Hepatocyte (in vitro differentiated cells): Measurements from ENCODE around the gene SMG7. TPM values are rescaled to one million over a fixed set of nuclear protein-coding genes. Genes with fewer than 3 reads are reported as not detected.

Experiments
- DNase-seq: peaks from one replicate; pipeline ENCODE4 v3.0.0-alpha.2; 2016; ENCODE audit warnings: low spot score
- H2AFZ ChIP-seq: fragments of 200-600 bp; sonication (generic); 2 replicates; pipeline ENCODE4 v1.6.0; 2016; ENCODE audit warnings: antibody characterized with exemption, mild to moderate bottlenecking
- H3K27ac ChIP-seq: fragments of 200-600 bp; sonication (generic); 2 replicates; pipeline ENCODE4 v1.5.1; 2016; ENCODE audit warnings: mild to moderate bottlenecking
- H3K27me3 ChIP-seq: fragments of 200-600 bp; sonication (generic); 2 replicates; pipeline ENCODE4 v1.6.1; 2016
- H3K36me3 ChIP-seq: fragments of 200-600 bp; sonication (generic); replicated peaks from 2 replicates; pipeline ENCODE4 v1.5.1; 2016; ENCODE audit warnings: low read depth; ENCODE audit not compliant: insufficient read depth
- H3K4me1 ChIP-seq: fragments of 200-600 bp; sonication (generic); 2 replicates; pipeline ENCODE4 v1.5.1; 2016; ENCODE audit warnings: mild to moderate bottlenecking, moderate library complexity; ENCODE audit not compliant: insufficient read depth
- H3K4me2 ChIP-seq: fragments of 200-600 bp; sonication (generic); 2 replicates; pipeline ENCODE4 v1.6.0; 2016
- H3K4me3 ChIP-seq: fragments of 200-600 bp; sonication (generic); 2 replicates; pipeline ENCODE4 v1.5.1; 2016; ENCODE audit warnings: mild to moderate bottlenecking
- H3K79me2 ChIP-seq: fragments of 200-600 bp; sonication (generic); 2 replicates; pipeline ENCODE4 v1.6.0; 2017; ENCODE audit warnings: mild to moderate bottlenecking
- H3K9me2 ChIP-seq: fragments of 200-600 bp; sonication (generic); replicated peaks from 2 replicates; pipeline ENCODE4 v1.6.0; 2017; ENCODE audit warnings: mild to moderate bottlenecking; ENCODE audit not compliant: insufficient read depth
- H3K9me3 ChIP-seq: fragments of 200-600 bp; sonication (generic); 2 replicates; pipeline ENCODE4 v1.5.1; 2016; ENCODE audit warnings: low read depth, mild to moderate bottlenecking
- H4K20me1 ChIP-seq: fragments of 200-600 bp; sonication (generic); 2 replicates; pipeline ENCODE4 v1.6.0; 2016; ENCODE audit warnings: mild to moderate bottlenecking; ENCODE audit not compliant: insufficient read depth, poor library complexity, severe bottlenecking
- CTCF ChIP-seq: fragments of 200-600 bp; sonication (generic); IDR thresholded peaks from 2 replicates; pipeline ENCODE4 v1.5.1; 2016; ENCODE audit warnings: antibody characterized with exemption, mild to moderate bottlenecking; ENCODE audit not compliant: poor library complexity
- EZH2 ChIP-seq: fragments of 200-600 bp; sonication (generic); IDR thresholded peaks from 2 replicates; pipeline ENCODE4 v1.6.1; 2016; ENCODE audit warnings: antibody characterized with exemption, mild to moderate bottlenecking, borderline replicate concordance
- EZH2phosphoT487 ChIP-seq: fragments of 200-600 bp; sonication (generic); IDR thresholded peaks from one replicate; pipeline ENCODE4 v1.6.1; 2018; ENCODE audit warnings: antibody characterized with exemption, mild to moderate bottlenecking, low read depth, moderate library complexity; ENCODE audit not compliant: unreplicated experiment, severe bottlenecking
- WGBS: methylation state at CpG from one replicate; pipeline ENCODE4 v1.1.6; 2016; ENCODE audit warnings: low lambda C conversion rate; ENCODE audit errors: missing lambda C conversion rate; 5-methylcytosine and 5-hydroxymethylcytosine counted together
- polyA plus RNA-seq: library from polyadenylated mRNA; unstranded; fragments of >200 nt; fragmentation: Nextera tagmentation; extraction: Ambion mirVana; gene quantifications from 2 replicates; pipeline ENCODE4 v1.2.1, GENCODE V29; 2016
- total RNA-seq: library from RNA; depleted of rRNA; stranded (reverse); fragments of >200 nt; gene quantifications from 2 replicates; pipeline ENCODE4 v1.2.3, GENCODE V29; 2014

Gene SMG7
- total and polyA plus RNA-seq, 2 experiments from 2014 or later: 28.1 to 39.5 TPM

DNA sequence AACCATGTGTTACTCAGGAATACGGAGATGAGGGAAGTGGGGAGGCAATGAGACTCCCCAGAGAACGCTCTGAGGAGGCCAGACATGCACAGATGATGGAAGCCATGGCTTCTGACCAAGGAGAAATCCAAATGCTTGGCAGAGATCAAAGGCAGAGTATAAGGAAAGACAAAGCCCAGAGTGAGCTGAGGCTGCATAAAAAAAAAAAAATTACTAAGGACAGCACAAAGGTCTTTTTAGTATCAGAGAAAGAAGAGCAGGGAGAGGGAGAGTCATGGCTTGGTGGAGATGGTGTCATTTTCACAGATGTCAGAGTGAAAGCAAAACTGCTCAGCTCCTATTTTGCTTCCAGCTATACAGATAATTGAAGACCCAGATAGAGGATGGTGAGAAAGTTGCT lies 126.1 kb downstream of the SMG7 start:
- WGBS: 62% methylated on average over 2 of the region's 2 CpGs
- no peak overlapping the region for H2AFZ ChIP-seq
- H3K4me2 ChIP-seq: no peak overlapping the region
- H3K27me3 ChIP-seq: no peaks in the 10 kb centered on the region
- no peaks in the 10 kb centered on the region for H3K36me3 ChIP-seq
- peaks cover 5% of the 10 kb centered on the region for H3K4me1 ChIP-seq
- H3K9me2 ChIP-seq: no peaks in the 10 kb centered on the region
- no peaks in the 10 kb centered on the region for H3K79me2 ChIP-seq
- no peaks in the 10 kb centered on the region for H3K9me3 ChIP-seq
- H3K4me3 ChIP-seq: no peak overlapping the region
- TF ChIP-seq CTCF: no peak
- TF ChIP-seq EZH2phosphoT487: no peak
- DNase-seq: no peak
- H3K27ac ChIP-seq: no peak overlapping the region
- no peaks in the 10 kb centered on the region for H4K20me1 ChIP-seq

DNA sequence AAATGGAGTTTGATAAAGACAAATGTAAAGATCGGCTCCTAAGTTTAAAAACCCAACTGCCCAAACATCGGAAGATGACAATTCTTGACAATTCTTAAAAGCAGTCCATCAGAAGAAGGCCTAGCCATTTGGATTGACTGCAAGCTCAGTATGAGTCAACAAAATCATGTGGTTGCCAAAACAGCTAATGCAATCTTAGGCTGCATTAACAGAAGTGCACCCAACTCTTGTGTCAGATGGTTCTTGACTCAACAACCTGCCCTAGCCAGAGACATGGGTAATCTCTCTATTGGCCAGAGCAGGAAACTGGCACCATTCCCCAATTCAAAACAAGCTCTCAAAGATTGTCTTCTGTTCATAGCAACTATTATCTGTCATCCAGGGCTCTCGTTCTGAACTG lies 127.8 kb downstream of the SMG7 start:
- H3K4me2 ChIP-seq: no peak overlapping the region
- no peaks in the 10 kb centered on the region for H3K9me3 ChIP-seq
- H3K27me3 ChIP-seq: no peaks in the 10 kb centered on the region
- no peaks in the 10 kb centered on the region for H4K20me1 ChIP-seq
- H3K79me2 ChIP-seq: no peaks in the 10 kb centered on the region
- WGBS: 94% methylated on average over 3 of the region's 3 CpGs
- H3K9me2 ChIP-seq: no peaks in the 10 kb centered on the region
- H3K27ac ChIP-seq: no peak overlapping the region
- TF ChIP-seq EZH2phosphoT487 (no peak), EZH2 (no peak), CTCF (no peak)
- H2AFZ ChIP-seq: no peak overlapping the region
- H3K4me1 ChIP-seq: peaks cover 5% of the 10 kb centered on the region
- no peak for DNase-seq
- no peaks in the 10 kb centered on the region for H3K36me3 ChIP-seq
- H3K4me3 ChIP-seq: no peak overlapping the region

- Histone ChIP-seq H2AFZ (no peak overlapping the region), H3K79me2 (no peaks in the 10 kb centered on the region), H3K36me3 (no peaks in the 10 kb centered on the region), H3K9me2 (no peaks in the 10 kb centered on the region), H4K20me1 (no peaks in the 10 kb centered on the region), H3K9me3 (no peaks in the 10 kb centered on the region), H3K27ac (no peak overlapping the region), H3K4me1 (peaks cover 5% of the 10 kb centered on the region), H3K27me3 (no peaks in the 10 kb centered on the region), H3K4me3 (no peak overlapping the region), H3K4me2 (no peak overlapping the region)
- 98% methylated on average over 3 of the region's 3 CpGs for WGBS
- DNase-seq: no peak
- TF ChIP-seq CTCF (no peak), EZH2 (no peak), EZH2phosphoT487 (no peak)
These were observed 128.3 kb downstream of the SMG7 start for GRCh38 chr1:183600634-183601033.

GRCh38 chr1:183602510-183602909 lies 130.2 kb downstream of the SMG7 start:
- H4K20me1 ChIP-seq: no peaks in the 10 kb centered on the region
- no peak overlapping the region for H3K4me2 ChIP-seq
- H3K36me3 ChIP-seq: no peaks in the 10 kb centered on the region
- H3K4me3 ChIP-seq: no peak overlapping the region
- no peak for DNase-seq
- no peak overlapping the region for H2AFZ ChIP-seq
- no peaks in the 10 kb centered on the region for H3K27me3 ChIP-seq
- H3K79me2 ChIP-seq: no peaks in the 10 kb centered on the region
- no peaks in the 10 kb centered on the region for H3K9me2 ChIP-seq
- 100% methylated on average over 1 of the region's 1 CpG for WGBS
- no peak for TF ChIP-seq CTCF
- TF ChIP-seq EZH2: no peak
- TF ChIP-seq EZH2phosphoT487: no peak
- no peaks in the 10 kb centered on the region for H3K9me3 ChIP-seq
- H3K27ac ChIP-seq: peak overlapping the region; percentile 73
- peaks cover 5% of the 10 kb centered on the region for H3K4me1 ChIP-seq
